ENCODE measurements around the gene PTGES3L. TPM values are rescaled to one million over a fixed set of nuclear protein-coding genes. Genes with fewer than 3 reads are reported as not detected.
A peak's percentile ranks its signal among the peaks of the same experiment; 100 is the strongest.

Gene PTGES3L
- polyA plus RNA-seq, 1 donor from 2014 or later = 7.8 TPM

GRCh38 chr17:43011728-43012472 lies 32.0 kb upstream of the PTGES3L start:
- no peak overlapping the region for H3K27ac ChIP-seq (ENCODE audit: low read length)
- TF ChIP-seq CTCF (IDR thresholded peaks at IDR 0.05; ENCODE audit: poor library complexity, severe bottlenecking) = no peak
- peak; percentile 26 for TF ChIP-seq POLR2AphosphoS5 (IDR thresholded peaks at IDR 0.05)

GRCh38 chr17:43010667-43011308 lies 30.9 kb upstream of the PTGES3L start:
- no peak overlapping the region for H2AFZ ChIP-seq (ENCODE audit: low read depth, low read length)
- TF ChIP-seq MXI1 (conservative IDR thresholded peaks at IDR 0.05; ENCODE audit: poor library complexity, severe bottlenecking) (no peak), EP300 (conservative IDR thresholded peaks at IDR 0.05; ENCODE audit: poor library complexity, severe bottlenecking) (no peak), EZH2 (IDR thresholded peaks at IDR 0.05; ENCODE audit: borderline replicate concordance, insufficient read depth, low read length, poor library complexity, severe bottlenecking) (no peak), TAF1 (IDR thresholded peaks at IDR 0.05; ENCODE audit: low read depth) (no peak), POLR2AphosphoS5 (IDR thresholded peaks at IDR 0.05) (no peak), RAD21 (conservative IDR thresholded peaks at IDR 0.05) (no peak), CTCF (IDR thresholded peaks at IDR 0.05; ENCODE audit: poor library complexity, severe bottlenecking) (no peak)
- no peaks in the 10 kb centered on the region for H3K9me3 ChIP-seq (ENCODE audit: low read length)
- no peaks in the 10 kb centered on the region for H3K36me3 ChIP-seq (ENCODE audit: insufficient read depth, low read length)
- H3K9ac ChIP-seq (ENCODE audit: low read length) = no peak overlapping the region
- no peak overlapping the region for H3K4me2 ChIP-seq (ENCODE audit: low read length)
- H3F3A ChIP-seq (ENCODE audit: insufficient read depth, low read length, poor library complexity, severe bottlenecking) = peaks cover 2% of the 10 kb centered on the region
- no peaks in the 10 kb centered on the region for H4K20me1 ChIP-seq (ENCODE audit: insufficient read depth)
- H3K79me2 ChIP-seq (replicated peaks; ENCODE audit: insufficient read depth, low read length) = no peaks in the 10 kb centered on the region
- no peaks in the 10 kb centered on the region for H3K9me2 ChIP-seq (ENCODE audit: insufficient read depth, low read length)
- no peak overlapping the region for H3K27ac ChIP-seq (ENCODE audit: low read length)
- H3K27me3 ChIP-seq (ENCODE audit: insufficient read depth, low read depth, low read length) = no peaks in the 10 kb centered on the region
- H3K4me3 ChIP-seq (ENCODE audit: low read length) = no peak overlapping the region

More at GRCh38 chr17:43011728-43012472, 32.0 kb upstream of the PTGES3L start:
- H3F3A ChIP-seq (ENCODE audit: insufficient read depth, low read length, poor library complexity, severe bottlenecking) = peaks cover 2% of the 10 kb centered on the region
- no peaks in the 10 kb centered on the region for H3K9me2 ChIP-seq (ENCODE audit: insufficient read depth, low read length)
- H3K4me2 ChIP-seq (ENCODE audit: low read length) = no peak overlapping the region
- no peaks in the 10 kb centered on the region for H3K27me3 ChIP-seq (ENCODE audit: insufficient read depth, low read depth, low read length)
- H3K9me3 ChIP-seq (ENCODE audit: low read length) = no peaks in the 10 kb centered on the region
- peaks cover 10% of the 10 kb centered on the region for H3K79me2 ChIP-seq (replicated peaks; ENCODE audit: insufficient read depth, low read length)
- no peaks in the 10 kb centered on the region for H4K20me1 ChIP-seq (ENCODE audit: insufficient read depth)
- no peak overlapping the region for H3K9ac ChIP-seq (ENCODE audit: low read length)
- H3K4me3 ChIP-seq (ENCODE audit: low read length) = no peak overlapping the region
- no peaks in the 10 kb centered on the region for H3K36me3 ChIP-seq (ENCODE audit: insufficient read depth, low read length)
- no peak overlapping the region for H2AFZ ChIP-seq (ENCODE audit: low read depth, low read length)

Data from neural cell (in vitro differentiated cells).